GM18907 (cell line): ENCODE results near the gene MGAT4A.

ENCODE experiments used
- ATAC-seq: cut with Tn5 transposase; IDR thresholded peaks from one replicate; pipeline ENCODE4 v1.9.1; 2021; ENCODE audit warnings: mild to moderate bottlenecking, moderate library complexity; ENCODE audit not compliant: unreplicated experiment

The MGAT4A gene

GRCh38 chr2:98731041-98731893 is at the start of gene MGAT4A:
Gene MGAT4A (minus strand): TSS chr2:98731132. CDS start chr2:98726332, 4,800 bp downstream.
- peak; percentile 77 for ATAC-seq

GRCh38 chr2:98778741-98779483 is 48.0 kb upstream of the MGAT4A start:
- no peak for ATAC-seq

GRCh38 chr2:98778151-98778550 is 47.2 kb upstream of the MGAT4A start:
- ATAC-seq: no peak

- no peak for ATAC-seq
Measured at GRCh38 chr2:98777710-98778109, 46.8 kb upstream of the MGAT4A start.

GRCh38 chr2:98777076-98777475 is 46.1 kb upstream of the MGAT4A start:
- no peak for ATAC-seq

GRCh38 chr2:98776136-98776535 is 45.2 kb upstream of the MGAT4A start:
- ATAC-seq: no peak

- ATAC-seq: no peak
Measured at GRCh38 chr2:98775146-98775986, 44.4 kb upstream of the MGAT4A start.

GRCh38 chr2:98773907-98774306 is 43.0 kb upstream of the MGAT4A start:
- no peak for ATAC-seq

- ATAC-seq: no peak
Measured at GRCh38 chr2:98773169-98773568, 42.2 kb upstream of the MGAT4A start.

GRCh38 chr2:98772536-98772935 is 41.6 kb upstream of the MGAT4A start:
- no peak for ATAC-seq

- ATAC-seq: no peak
Measured at GRCh38 chr2:98771721-98772524, 41.0 kb upstream of the MGAT4A start.

- ATAC-seq: no peak
Measured at GRCh38 chr2:98771264-98771663, 40.3 kb upstream of the MGAT4A start.

GRCh38 chr2:98769784-98770183 is 38.9 kb upstream of the MGAT4A start:
- ATAC-seq: no peak

GRCh38 chr2:98769114-98769476 is 38.2 kb upstream of the MGAT4A start:
- no peak for ATAC-seq

- ATAC-seq: no peak
Measured at GRCh38 chr2:98768384-98769113, 37.6 kb upstream of the MGAT4A start.

- ATAC-seq: no peak
Measured at GRCh38 chr2:98764499-98764898, 33.6 kb upstream of the MGAT4A start.

- no peak for ATAC-seq
Measured at GRCh38 chr2:98763209-98763951, 32.4 kb upstream of the MGAT4A start.

- no peak for ATAC-seq
Measured at GRCh38 chr2:98761909-98762308, 31.0 kb upstream of the MGAT4A start.

- ATAC-seq: no peak
Measured at GRCh38 chr2:98761267-98761781, 30.4 kb upstream of the MGAT4A start.
